IPS-20b (cell line): ENCODE data around the gene ST6GALNAC5.
"Not testable (repeated sequence)": the region's sequence is repeated elsewhere in the genome, so short reads cannot be mapped to it uniquely, and the experiment has no call there.

Experiments used
- H3K27ac ChIP-seq: one replicate; pipeline ENCODE4 v1.5.1; 2013; ENCODE audit warnings: low read length
- H3K27me3 ChIP-seq: 2 replicates; pipeline ENCODE4 v1.6.1; 2013; ENCODE audit warnings: mild to moderate bottlenecking, low read length, inconsistent platforms; ENCODE audit not compliant: insufficient read depth
- H3K36me3 ChIP-seq: 2 replicates; pipeline ENCODE4 v1.6.1; 2013; ENCODE audit warnings: low read depth, mild to moderate bottlenecking, inconsistent platforms, low read length, moderate library complexity; ENCODE audit not compliant: insufficient read depth
- H3K4me1 ChIP-seq: 2 replicates; pipeline ENCODE4 v1.6.1; 2013; ENCODE audit warnings: mild to moderate bottlenecking, control low read depth, inconsistent platforms, low read length, moderate library complexity; ENCODE audit not compliant: insufficient read depth
- H3K4me3 ChIP-seq: 2 replicates; pipeline ENCODE4 v1.5.1; 2013; ENCODE audit warnings: mild to moderate bottlenecking, low read length, inconsistent platforms
- H3K9ac ChIP-seq: 2 replicates; pipeline ENCODE4 v1.6.1; 2013; ENCODE audit warnings: low read depth, mild to moderate bottlenecking, inconsistent platforms, low read length, moderate library complexity
- H3K9me3 ChIP-seq: 2 replicates; pipeline ENCODE4 v1.6.1; 2013; ENCODE audit warnings: mild to moderate bottlenecking, low read depth, low read length, inconsistent platforms; ENCODE audit not compliant: insufficient read depth

ST6GALNAC5 gene

GRCh38 chr1:76961820-76962207 is 94.5 kb downstream of the ST6GALNAC5 start:
- Histone ChIP-seq H3K4me1 (peaks cover 5% of the 10 kb centered on the region; the same call in 1 of the 2 replicates), H3K27me3 (no peaks in the 10 kb centered on the region), H3K9ac (no peak overlapping the region), H3K4me3 (no peak overlapping the region), H3K27ac (no peak overlapping the region), H3K9me3 (no peaks in the 10 kb centered on the region), H3K36me3 (no peaks in the 10 kb centered on the region)

GRCh38 chr1:76981267-76981666 is 114.0 kb downstream of the ST6GALNAC5 start:
- H3K4me1 ChIP-seq, H3K27ac ChIP-seq, H3K9ac ChIP-seq, H3K36me3 ChIP-seq, H3K27me3 ChIP-seq, H3K4me3 ChIP-seq: not testable (repeated sequence)
- peaks cover 15% of the 10 kb centered on the region for H3K9me3 ChIP-seq

GRCh38 chr1:76989976-76990375 is 122.7 kb downstream of the ST6GALNAC5 start:
- no peaks in the 10 kb centered on the region for H3K27me3 ChIP-seq
- no peak overlapping the region for H3K27ac ChIP-seq
- no peaks in the 10 kb centered on the region for H3K9me3 ChIP-seq
- H3K4me3 ChIP-seq, result no peak overlapping the region
- no peak overlapping the region for H3K9ac ChIP-seq
- no peaks in the 10 kb centered on the region for H3K4me1 ChIP-seq
- no peaks in the 10 kb centered on the region for H3K36me3 ChIP-seq

- Histone ChIP-seq H3K27ac (no peak overlapping the region), H3K4me1 (no peaks in the 10 kb centered on the region), H3K27me3 (no peaks in the 10 kb centered on the region), H3K9ac (no peak overlapping the region), H3K4me3 (no peak overlapping the region), H3K36me3 (no peaks in the 10 kb centered on the region), H3K9me3 (no peaks in the 10 kb centered on the region)
Observed at GRCh38 chr1:76993036-76993435, 125.8 kb downstream of the ST6GALNAC5 start.

- Histone ChIP-seq H3K9ac (no peak overlapping the region), H3K36me3 (no peaks in the 10 kb centered on the region), H3K27ac (no peak overlapping the region), H3K4me3 (no peak overlapping the region), H3K27me3 (no peaks in the 10 kb centered on the region), H3K9me3 (no peaks in the 10 kb centered on the region), H3K4me1 (no peaks in the 10 kb centered on the region)
Observed at GRCh38 chr1:76998582-76999223, 131.4 kb downstream of the ST6GALNAC5 start.

- H3K36me3 ChIP-seq, result no peaks in the 10 kb centered on the region
- no peak overlapping the region for H3K9ac ChIP-seq
- H3K27me3 ChIP-seq, result no peaks in the 10 kb centered on the region
- peaks cover 3% of the 10 kb centered on the region; the same call in 1 of the 2 replicates for H3K4me1 ChIP-seq
- H3K27ac ChIP-seq, result no peak overlapping the region
- no peaks in the 10 kb centered on the region for H3K9me3 ChIP-seq
- no peak overlapping the region for H3K4me3 ChIP-seq
Observed at GRCh38 chr1:77007675-77008074, 140.4 kb downstream of the ST6GALNAC5 start.

- Histone ChIP-seq H3K27ac (no peak overlapping the region), H3K36me3 (no peaks in the 10 kb centered on the region), H3K4me1 (peaks cover 3% of the 10 kb centered on the region; the same call in 1 of the 2 replicates), H3K9ac (no peak overlapping the region), H3K9me3 (no peaks in the 10 kb centered on the region), H3K27me3 (no peaks in the 10 kb centered on the region), H3K4me3 (no peak overlapping the region)
Observed at GRCh38 chr1:77010937-77011336, 143.7 kb downstream of the ST6GALNAC5 start.

GRCh38 chr1:77012066-77012465 is 144.8 kb downstream of the ST6GALNAC5 start:
- peaks cover 3% of the 10 kb centered on the region; the same call in 1 of the 2 replicates for H3K4me1 ChIP-seq
- no peak overlapping the region for H3K4me3 ChIP-seq
- H3K9ac ChIP-seq, result no peak overlapping the region
- no peaks in the 10 kb centered on the region for H3K9me3 ChIP-seq
- no peak overlapping the region for H3K27ac ChIP-seq
- no peaks in the 10 kb centered on the region for H3K27me3 ChIP-seq
- H3K36me3 ChIP-seq, result no peaks in the 10 kb centered on the region

GRCh38 chr1:77014073-77014788 is 147.0 kb downstream of the ST6GALNAC5 start:
- H3K4me3 ChIP-seq, result no peak overlapping the region
- no peaks in the 10 kb centered on the region for H3K27me3 ChIP-seq
- H3K9me3 ChIP-seq, result no peaks in the 10 kb centered on the region
- H3K36me3 ChIP-seq, result no peaks in the 10 kb centered on the region
- H3K9ac ChIP-seq, result no peak overlapping the region
- H3K27ac ChIP-seq, result no peak overlapping the region
- peaks cover 8% of the 10 kb centered on the region; the same call in 1 of the 2 replicates for H3K4me1 ChIP-seq

GRCh38 chr1:77015748-77016341 is 148.6 kb downstream of the ST6GALNAC5 start:
- Histone ChIP-seq H3K9ac (no peak overlapping the region), H3K4me1 (peaks cover 17% of the 10 kb centered on the region; the same call in 1 of the 2 replicates), H3K36me3 (no peaks in the 10 kb centered on the region), H3K4me3 (no peak overlapping the region), H3K27ac (no peak overlapping the region), H3K9me3 (no peaks in the 10 kb centered on the region), H3K27me3 (no peaks in the 10 kb centered on the region)

GRCh38 chr1:77016386-77016985 is 149.2 kb downstream of the ST6GALNAC5 start:
- H3K4me3 ChIP-seq, result no peak overlapping the region
- H3K9ac ChIP-seq, result no peak overlapping the region
- H3K9me3 ChIP-seq, result no peaks in the 10 kb centered on the region
- H3K27ac ChIP-seq, result no peak overlapping the region
- peaks cover 15% of the 10 kb centered on the region; the same call in 1 of the 2 replicates for H3K4me1 ChIP-seq
- no peaks in the 10 kb centered on the region for H3K27me3 ChIP-seq
- no peaks in the 10 kb centered on the region for H3K36me3 ChIP-seq
